B cell (primary cell): ENCODE measurements around the gene GRPEL1. TPM values are rescaled to one million over a fixed set of nuclear protein-coding genes. Genes with fewer than 3 reads are reported as not detected.

ENCODE experiments used
- ATAC-seq: fragments of 200-7000 bp; cut with Tn5 transposase; one replicate; pipeline ENCODE4 v1.10.0; 2021; ENCODE audit warnings: low read depth, mild to moderate bottlenecking, moderate number of reproducible peaks, moderate library complexity
- CTCF ChIA-PET: fragments of 350-600 bp; sonication (Branson Sonifier 250); formaldehyde crosslinking; loops from one replicate; lab custom pipeline; 2021; ENCODE audit warnings: antibody characterized with exemption, inconsistent platforms; lab: Charles Lee
- POLR2A ChIA-PET: fragments of 350-600 bp; sonication (Branson Sonifier 250); formaldehyde crosslinking; loops from one replicate; lab custom pipeline; 2021; ENCODE audit warnings: antibody characterized with exemption; lab: Charles Lee
- DNase-seq: peaks from one replicate; pipeline ENCODE4 v3.0.0; 2013
- H2AFZ ChIP-seq: 2 replicates; pipeline ENCODE4 v1.6.1; 2012; ENCODE audit warnings: mild to moderate bottlenecking, low read depth, low read length; ENCODE audit not compliant: insufficient read depth, poor library complexity, severe bottlenecking
- H3K27ac ChIP-seq, 2 donors: 1 replicate in 1 of 2; 2 replicates in 1 of 2; pipeline ENCODE4 v1.5.1; 2012 to 2013; ENCODE audit warnings: low read length in 2 of 2, mild to moderate bottlenecking in 2 of 2, moderate library complexity in 1 of 2
- H3K27me3 ChIP-seq, 4 experiments: fragments of 200-600 bp in 1 of 4; sonication (generic) in 1 of 4; replicated peaks in 1 of 4; 1 replicate in 2 of 4; 2 replicates in 2 of 4; pipeline versions ENCODE4 v1.6.1 to v1.7.0; 2013 to 2016; ENCODE audit warnings: low read length in 3 of 4, mild to moderate bottlenecking in 2 of 4, mixed read lengths in 1 of 4, moderate library complexity in 1 of 4; ENCODE audit not compliant: insufficient read depth in 4 of 4, control insufficient read depth in 3 of 4; ENCODE audit errors: control extremely low read depth in 1 of 4
- H3K36me3 ChIP-seq, 2 experiments: replicated peaks in 1 of 2; 1 replicate in 1 of 2; 2 replicates in 1 of 2; pipeline versions ENCODE4 v1.6.1 to v1.7.1; 2013; ENCODE audit warnings: low read length in 1 of 2; ENCODE audit not compliant: insufficient read depth in 2 of 2, control insufficient read depth in 1 of 2; ENCODE audit errors: control extremely low read depth in 1 of 2, extremely low read depth in 1 of 2
- H3K4me1 ChIP-seq, 2 donors: fragments of 200-600 bp in 1 of 2; sonication (generic) in 1 of 2; 1 replicate in 1 of 2; 2 replicates in 1 of 2; pipeline versions ENCODE4 v1.5.1 to v1.6.1; 2013 to 2017; ENCODE audit warnings: low read length in 2 of 2; ENCODE audit not compliant: control insufficient read depth in 2 of 2, insufficient read depth in 2 of 2
- H3K4me2 ChIP-seq: replicated peaks from 2 replicates; pipeline ENCODE3; 2012; ENCODE audit warnings: mild to moderate bottlenecking, low read depth, low read length; ENCODE audit not compliant: poor library complexity, severe bottlenecking
- H3K4me3 ChIP-seq, 5 experiments: fragments of 200-600 bp in 1 of 5; sonication (generic) in 1 of 5; 1 replicate in 3 of 5; 2 replicates in 2 of 5; pipeline versions ENCODE4 v1.5.1 to v1.7.0; 2011 to 2016; ENCODE audit warnings: low read length in 4 of 5, mild to moderate bottlenecking in 4 of 5, low read depth in 2 of 5, control low read depth in 1 of 5, moderate library complexity in 1 of 5; ENCODE audit not compliant: insufficient read depth in 1 of 5; ENCODE audit errors: control extremely low read depth in 1 of 5, extremely low read depth in 1 of 5
- H3K79me2 ChIP-seq: fragments of 200-600 bp; sonication (generic); one replicate; pipeline ENCODE4 v1.6.0; 2016; ENCODE audit warnings: low read length; ENCODE audit not compliant: control insufficient read depth, insufficient read depth
- H3K9ac ChIP-seq: fragments of 200-600 bp; sonication (generic); 2 replicates; pipeline ENCODE4 v1.6.1; 2017; ENCODE audit warnings: mild to moderate bottlenecking, low read length, moderate library complexity
- H3K9me3 ChIP-seq, 3 donors: one replicate each; pipeline versions ENCODE4 v1.6.1 to v1.7.1; 2013; ENCODE audit warnings: low read length in 2 of 3; ENCODE audit not compliant: control insufficient read depth in 2 of 3, insufficient read depth in 1 of 3; ENCODE audit errors: control extremely low read depth in 1 of 3
- H4K20me1 ChIP-seq: 2 replicates; pipeline ENCODE4 v1.6.0; 2012; ENCODE audit warnings: mild to moderate bottlenecking, low read length; ENCODE audit not compliant: insufficient read depth, control insufficient read depth, poor library complexity, severe bottlenecking
- H3K27ac Mint-ChIP-seq: one replicate; pipeline ENCODE4 v1.8.0; 2021; ENCODE audit warnings: mixed read lengths
- H3K27me3 Mint-ChIP-seq: one replicate; pipeline ENCODE4 v1.8.0; 2021; ENCODE audit warnings: mixed read lengths
- H3K4me1 Mint-ChIP-seq: one replicate; pipeline ENCODE4 v1.8.0; 2021; ENCODE audit warnings: mixed read lengths
- H3K4me3 Mint-ChIP-seq: one replicate; pipeline ENCODE4 v1.8.0; 2021; ENCODE audit warnings: mixed read lengths
- H3K9me3 Mint-ChIP-seq: one replicate; pipeline ENCODE4 v1.8.0; 2022; ENCODE audit warnings: mixed read lengths; ENCODE audit not compliant: insufficient read depth
- EZH2 ChIP-seq: IDR thresholded peaks from 2 replicates; pipeline ENCODE4 v1.6.1; 2012; ENCODE audit warnings: borderline replicate concordance, low read depth, mild to moderate bottlenecking, moderate library complexity, low read length; ENCODE audit not compliant: insufficient read depth, poor library complexity, severe bottlenecking
- WGBS: methylation state at CpG from one replicate; pipeline ENCODE4 v1.1.5; 2013; ENCODE audit warnings: missing lambda C conversion rate; ENCODE audit not compliant: insufficient coverage; 5-methylcytosine and 5-hydroxymethylcytosine counted together
- intact Hi-C: fragments of 100-400 bp; cut with micrococcal nuclease; formaldehyde crosslinking; loops from one replicate; pipeline ENCODE4 v1.10.0; 2022
- polyA plus RNA-seq: library from polyadenylated mRNA; depleted of rRNA; stranded (reverse); fragments of >200 nt; gene quantifications from 2 replicates; pipeline ENCODE4 v1.2.3, GENCODE V29; 2012
- total RNA-seq, 2 donors: library from RNA; stranded (reverse); fragments of 120-200 nt in 1 of 2; gene quantifications; 1 replicate in 1 of 2; 2 replicates in 1 of 2; pipeline versions ENCODE4 v1.2.3 to v1.2.4, GENCODE V29; 2013 to 2022
- TF ChIP-seq, protein P1 (sequence below): fragments of 200-600 bp; IDR thresholded peaks from one replicate; pipeline ENCODE4 v1.8.0; 2022; ENCODE audit warnings: antibody characterized with exemption, mild to moderate bottlenecking

Gene GRPEL1
- total and polyA plus RNA-seq, 2 donors (not counting 1 experiment from before 2014, with no cell fraction given), result 15.0 to 26.0 TPM

GRCh38 chr4:7018281-7018680 lies 49.6 kb downstream of the GRPEL1 start:
- ATAC-seq, result no peak

DNA sequence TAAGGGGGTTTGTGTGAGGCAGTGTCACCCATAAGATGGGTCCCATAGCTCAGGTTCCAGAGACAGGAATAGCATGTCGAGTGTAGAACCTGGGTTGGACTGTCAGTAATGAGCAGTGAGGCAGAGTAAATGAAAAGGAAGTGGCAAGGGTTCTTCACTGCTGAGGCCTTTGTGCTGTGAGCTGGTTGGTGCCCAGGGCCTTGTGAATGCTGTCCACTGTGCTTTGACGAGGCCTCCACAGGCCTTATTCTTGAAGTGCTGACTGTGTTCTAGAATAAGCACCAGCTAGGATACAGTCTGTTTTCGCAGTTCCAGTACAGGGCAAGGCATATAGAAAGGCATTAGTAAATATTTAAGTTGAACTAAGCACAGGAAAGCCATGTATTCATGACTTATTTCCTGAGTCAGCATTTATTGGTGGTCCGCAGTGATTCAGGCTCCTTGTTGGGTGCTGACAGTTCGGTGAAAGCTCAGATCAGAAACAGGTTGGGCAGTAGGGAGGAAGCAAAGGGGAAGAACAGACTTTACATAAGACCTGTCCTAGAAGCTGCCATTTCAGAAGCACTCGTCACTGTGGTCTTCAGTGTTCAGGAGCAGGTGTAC lies 50.3 kb downstream of the GRPEL1 start:
- CTCF ChIA-PET, result interaction anchor here (1.3 to 2.1 kb wide), 2 partner anchors 13 to 53 kb away, joined by 3 to 6 read pairs; no protein-coding TSS in a partner anchor
- Histone ChIP-seq H3K27ac (no peak overlapping the region), H3K9ac (no peak overlapping the region), H3K4me2 (no peak overlapping the region), H3K4me3 (no peak overlapping the region), H4K20me1 (peaks cover 28% of the 10 kb centered on the region), H3K4me1 (peaks cover 13 to 18% of the 10 kb centered on the region in 2 donors), H2AFZ (no peak overlapping the region), H3K27me3 (no peaks in the 10 kb centered on the region), H3K36me3 (peaks cover 1 to 61% of the 10 kb centered on the region in 2 experiments), H3K79me2 (peaks cover 49% of the 10 kb centered on the region), H3K9me3 (no peaks in the 10 kb centered on the region)
- peaks cover 2% of the 10 kb centered on the region for H3K9me3 Mint-ChIP-seq
- DNase-seq (no peak), ATAC-seq (no peak)
- H3K4me1 Mint-ChIP-seq, result peaks cover 23% of the 10 kb centered on the region
- TF ChIP-seq, protein P1, sequence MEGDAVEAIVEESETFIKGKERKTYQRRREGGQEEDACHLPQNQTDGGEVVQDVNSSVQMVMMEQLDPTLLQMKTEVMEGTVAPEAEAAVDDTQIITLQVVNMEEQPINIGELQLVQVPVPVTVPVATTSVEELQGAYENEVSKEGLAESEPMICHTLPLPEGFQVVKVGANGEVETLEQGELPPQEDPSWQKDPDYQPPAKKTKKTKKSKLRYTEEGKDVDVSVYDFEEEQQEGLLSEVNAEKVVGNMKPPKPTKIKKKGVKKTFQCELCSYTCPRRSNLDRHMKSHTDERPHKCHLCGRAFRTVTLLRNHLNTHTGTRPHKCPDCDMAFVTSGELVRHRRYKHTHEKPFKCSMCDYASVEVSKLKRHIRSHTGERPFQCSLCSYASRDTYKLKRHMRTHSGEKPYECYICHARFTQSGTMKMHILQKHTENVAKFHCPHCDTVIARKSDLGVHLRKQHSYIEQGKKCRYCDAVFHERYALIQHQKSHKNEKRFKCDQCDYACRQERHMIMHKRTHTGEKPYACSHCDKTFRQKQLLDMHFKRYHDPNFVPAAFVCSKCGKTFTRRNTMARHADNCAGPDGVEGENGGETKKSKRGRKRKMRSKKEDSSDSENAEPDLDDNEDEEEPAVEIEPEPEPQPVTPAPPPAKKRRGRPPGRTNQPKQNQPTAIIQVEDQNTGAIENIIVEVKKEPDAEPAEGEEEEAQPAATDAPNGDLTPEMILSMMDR, result no peak
- TF ChIP-seq EZH2, result no peak
- H3K27me3 Mint-ChIP-seq, result no peaks in the 10 kb centered on the region
- POLR2A ChIA-PET, result interaction anchor here (0.5 to 0.6 kb wide), 2 partner anchors 18 to 23 kb away, joined by 3 to 8 read pairs; no protein-coding TSS in a partner anchor
- H3K27ac Mint-ChIP-seq, result no peak overlapping the region
- intact Hi-C loops, result no loop called here
- WGBS, result 97% methylated on average over 6 of the region's 6 CpGs
- H3K4me3 Mint-ChIP-seq, result no peak overlapping the region

More at GRCh38 chr4:7018281-7018680, 49.6 kb downstream of the GRPEL1 start:
- no peak overlapping the region for H3K4me3 ChIP-seq
- WGBS, result 95% methylated on average over 6 of the region's 9 CpGs
- no peaks in the 10 kb centered on the region for H3K27me3 Mint-ChIP-seq
- H3K27me3 ChIP-seq, result no peaks in the 10 kb centered on the region
- peaks cover 2% of the 10 kb centered on the region for H3K9me3 Mint-ChIP-seq
- no peak overlapping the region for H3K4me3 Mint-ChIP-seq
- H3K36me3 ChIP-seq, result peaks cover 1 to 65% of the 10 kb centered on the region in 2 experiments
- no peaks in the 10 kb centered on the region for H3K9me3 ChIP-seq
- H3K79me2 ChIP-seq, result peaks cover 49% of the 10 kb centered on the region
- H3K27ac ChIP-seq, result no peak overlapping the region
- no peak overlapping the region for H2AFZ ChIP-seq
- H3K4me1 ChIP-seq, result peaks cover 10 to 13% of the 10 kb centered on the region in 2 donors
- TF ChIP-seq, protein P1, result no peak
- no peak for TF ChIP-seq EZH2
- ChIA-PET CTCF (interaction anchor here (1.3 to 2.1 kb wide), 2 partner anchors 12 to 52 kb away, joined by 3 to 6 read pairs; no protein-coding TSS in a partner anchor), POLR2A (interaction anchor here (0.5 kb wide), 1 partner anchor 22 kb away, joined by 3 read pairs; no protein-coding TSS in a partner anchor)
- no peak overlapping the region for H3K4me2 ChIP-seq
- peaks cover 19% of the 10 kb centered on the region for H3K4me1 Mint-ChIP-seq
- H3K27ac Mint-ChIP-seq, result no peak overlapping the region
- H4K20me1 ChIP-seq, result peaks cover 28% of the 10 kb centered on the region
- DNase-seq, result no peak
- H3K9ac ChIP-seq, result no peak overlapping the region
- intact Hi-C loops, result no loop called here
